K562 (cell line): ENCODE measurements around the gene ATP13A1. TPM values are rescaled to one million over a fixed set of nuclear protein-coding genes. Genes with fewer than 3 reads are reported as not detected.

Source experiments
- ATAC-seq: fragments of 200-7000 bp; cut with Tn5 transposase; 3 replicates; pipeline ENCODE4 v1.9.1; 2020; ENCODE audit warnings: moderate library complexity
- BruUV-seq: library from RNA; stranded (reverse); fragments of 400-500 nt; replicated peaks from 2 replicates; lab custom pipeline; 2021; lab: Mats Ljungman, UMichigan
- CTCF ChIA-PET: fragments of 300-600 bp; formaldehyde crosslinking; extraction: SDS; loops from one replicate; lab custom pipeline; 2021; ENCODE audit warnings: low intra/inter-chr PET ratio; lab: Yijun Ruan, JAX
- POLR2A ChIA-PET: fragments of 300-600, 350-650 bp; sonication (Branson Sonifier 250); formaldehyde crosslinking; extraction: SDS; loops from one replicate; lab custom pipeline; 2021; ENCODE audit warnings: antibody characterized with exemption, inconsistent platforms; lab: Yijun Ruan, JAX
- DNase-seq, 4 experiments: peaks; one replicate each; pipeline versions ENCODE4 v3.0.0 to v3.0.0-alpha.2; 2011 to 2018; ENCODE audit warnings: low spot score in 3 of 4, mixed read lengths in 3 of 4; ENCODE audit errors: extremely low read depth in 1 of 4
- FAIRE-seq: peaks from 2 replicates; lab custom pipeline; 2011; peaks lifted over from hg19 to GRCh38; lab: Jason Lieb, UNC
- H2AFZ ChIP-seq: 2 replicates; pipeline ENCODE4 v1.6.0; 2011; ENCODE audit warnings: low read depth, low read length, control low read depth, inconsistent platforms
- H3K27ac ChIP-seq: fragments of 200-600 bp; 3 replicates; pipeline ENCODE4 v1.8.0; 2011; ENCODE audit warnings: low read depth, mild to moderate bottlenecking, control low read depth, inconsistent platforms, low read length, moderate library complexity, mixed read lengths; ENCODE audit errors: extremely low read depth
- H3K27me3 ChIP-seq, 2 experiments: fragments of 300-600 bp in 1 of 2; 2 replicates in 1 of 2; 3 replicates in 1 of 2; pipeline versions ENCODE4 v1.6.0 to v1.8.0; 2011; ENCODE audit warnings: inconsistent platforms in 2 of 2, low read length in 2 of 2, mild to moderate bottlenecking in 1 of 2, mixed read lengths in 1 of 2, moderate library complexity in 1 of 2; ENCODE audit not compliant: control insufficient read depth in 2 of 2, insufficient read depth in 2 of 2
- H3K36me3 ChIP-seq: fragments of 300-600 bp; 3 replicates; pipeline ENCODE4 v1.8.0; 2011; ENCODE audit warnings: mild to moderate bottlenecking, low read length, inconsistent platforms; ENCODE audit not compliant: control insufficient read depth, insufficient read depth
- H3K4me1 ChIP-seq, 2 experiments: fragments of 200-600 bp in 1 of 2; replicated peaks in 1 of 2; 2 replicates in 1 of 2; 3 replicates in 1 of 2; pipeline versions ENCODE4 v1.5.1 to v1.8.0; 2011; ENCODE audit warnings: inconsistent platforms in 2 of 2, low read length in 2 of 2, mild to moderate bottlenecking in 1 of 2, mixed read lengths in 1 of 2, moderate library complexity in 1 of 2; ENCODE audit not compliant: control insufficient read depth in 2 of 2, insufficient read depth in 2 of 2
- H3K4me2 ChIP-seq: 2 replicates; pipeline ENCODE4 v1.6.1; 2011; ENCODE audit warnings: low read length, control low read depth, inconsistent platforms, mixed read lengths; ENCODE audit not compliant: insufficient read depth
- H3K4me3 ChIP-seq: fragments of 200-600 bp; sonication (generic), shearing (Covaris generic); 2 replicates; pipeline ENCODE4 v1.5.1; 2016; ENCODE audit warnings: control low read depth, inconsistent platforms
- H3K79me2 ChIP-seq: fragments of 200-600 bp; 3 replicates; pipeline ENCODE4 v1.8.0; 2011; ENCODE audit warnings: low read length, inconsistent platforms; ENCODE audit not compliant: control insufficient read depth, insufficient read depth
- H3K9ac ChIP-seq, 2 experiments: 2 replicates each; pipeline versions ENCODE4 v1.6.0 to v1.6.1; 2011; ENCODE audit warnings: low read depth in 2 of 2, low read length in 2 of 2, control low read depth in 1 of 2, inconsistent platforms in 1 of 2, mild to moderate bottlenecking in 1 of 2, mixed read lengths in 1 of 2; ENCODE audit not compliant: insufficient read depth in 1 of 2
- H3K9me1 ChIP-seq: one replicate; pipeline ENCODE4 v1.6.0; 2011; ENCODE audit warnings: inconsistent platforms, mild to moderate bottlenecking, low read length, moderate library complexity; ENCODE audit not compliant: control insufficient read depth, insufficient read depth
- H3K9me3 ChIP-seq: replicated peaks from 2 replicates; pipeline ENCODE4 v1.5.1; 2011; ENCODE audit warnings: low read depth, low read length, inconsistent platforms; ENCODE audit not compliant: control insufficient read depth, insufficient read depth
- H4K20me1 ChIP-seq: replicated peaks from 2 replicates; pipeline ENCODE4 v1.6.1; 2011; ENCODE audit warnings: low read length, inconsistent platforms, mixed read lengths; ENCODE audit not compliant: control insufficient read depth, insufficient read depth
- DPF2 ChIP-seq: fragments of 450-650 bp; IDR thresholded peaks from 2 replicates; pipeline ENCODE4 v1.6.1; 2016
- EZH2 ChIP-seq: IDR thresholded peaks from 2 replicates; pipeline ENCODE4 v1.6.1; 2012; ENCODE audit warnings: low read depth, mild to moderate bottlenecking, inconsistent platforms, low read length, borderline replicate concordance
- KDM1A ChIP-seq, 2 experiments: fragments of 450-650 bp; IDR thresholded peaks; 2 replicates each; pipeline ENCODE4 v1.6.1; 2016; ENCODE audit warnings: mild to moderate bottlenecking in 2 of 2
- KLF10 ChIP-seq: fragments of 250-450 bp; sonication (Bioruptor Pico); IDR thresholded peaks from 2 replicates; pipeline ENCODE4 v1.6.1; 2021; ENCODE audit warnings: matching md5 sums
- MTA2 ChIP-seq: fragments of 450-650 bp; IDR thresholded peaks from 2 replicates; pipeline ENCODE4 v1.6.1; 2016; ENCODE audit warnings: low read depth
- NR2C2 ChIP-seq, 2 experiments: fragments of 200-800 bp in 1 of 2; sonication (Bioruptor generic) in 1 of 2; sonication (generic) in 1 of 2; formaldehyde crosslinking in 1 of 2; IDR thresholded peaks; 2 replicates each; pipeline versions ENCODE4 v1.6.1 to v1.8.0; 2016 to 2022; ENCODE audit warnings: mild to moderate bottlenecking in 1 of 2, missing compliant biosample characterization in 1 of 2, missing genetic modification characterization in 1 of 2, missing genetic modification reagents in 1 of 2
- RBM22 ChIP-seq: fragments of 200-400 bp; formaldehyde crosslinking; IDR thresholded peaks from 2 replicates; pipeline ENCODE4 v1.6.1; 2018; ENCODE audit warnings: low read length, low read depth; ENCODE audit not compliant: poor library complexity, severe bottlenecking
- SOX6 ChIP-seq: fragments of 450-650 bp; IDR thresholded peaks from 2 replicates; pipeline ENCODE4 v1.6.1; 2014; ENCODE audit warnings: mild to moderate bottlenecking
- SPI1 ChIP-seq: IDR thresholded peaks from 2 replicates; pipeline ENCODE4 v1.6.1; 2011; ENCODE audit warnings: low read depth, low read length, control low read depth, borderline replicate concordance
- STAG1 ChIP-seq: sonication (generic); formaldehyde crosslinking; IDR thresholded peaks from 2 replicates; pipeline ENCODE4 v1.5.0; 2020; ENCODE audit warnings: missing genetic modification reagents, borderline replicate concordance
- ZBTB5 ChIP-seq: fragments of 450-650 bp; IDR thresholded peaks from 2 replicates; pipeline ENCODE4 v1.6.1; 2017; ENCODE audit warnings: antibody characterized with exemption
- ZNF24 ChIP-seq: fragments of 450-650 bp; IDR thresholded peaks from 2 replicates; pipeline ENCODE4 v1.6.1; 2016
- ZNF583 ChIP-seq: fragments of 250-450 bp; sonication (Bioruptor Pico); IDR thresholded peaks from 2 replicates; pipeline ENCODE4 v1.4.0; 2020
- WGBS: fragments of 100-300 bp; shearing (Covaris generic); methylation state at CpG from one replicate; pipeline ENCODE4 v1.1.6; 2016; ENCODE audit warnings: low coverage, mixed read lengths; ENCODE audit not compliant: insufficient coverage; ENCODE audit errors: missing lambda C conversion rate; 5-methylcytosine and 5-hydroxymethylcytosine counted together
- in situ Hi-C: fragments of 300-500 bp; cut with MboI; formaldehyde crosslinking; loops from 4 replicates; pipeline ENCODE4 v1.15.0; 2018; ENCODE audit warnings: inconsistent platforms, mixed read lengths
- intact Hi-C: fragments of 100-400 bp; cut with micrococcal nuclease; formaldehyde crosslinking; loops from 2 replicates; pipeline ENCODE4 v1.14.2; 2022
- polyA plus RNA-seq, 8 experiments: library from polyadenylated mRNA; depleted of rRNA in 4 of 8; stranded (reverse) in 5 of 8; unstranded in 3 of 8; fragments of >200 nt; fragmentation: Nextera tagmentation in 2 of 8; fragmentation: Illumina TruSeq in 1 of 8; extraction: Ambion mirVana in 2 of 8; extraction: Trizol in 1 of 8; gene quantifications; 2 replicates each; pipeline versions ENCODE4 v1.2.1 to v1.2.3, GENCODE V29; 2011 to 2014; ENCODE audit warnings: inconsistent platforms in 1 of 8, missing spikeins in 1 of 8
- total RNA-seq, 7 experiments: library from RNA; depleted of rRNA in 6 of 7; stranded (reverse); fragments of >200 nt in 6 of 7; fragmentation: Illumina TruSeq in 2 of 7; extraction: Trizol in 2 of 7; gene quantifications; 2 replicates each; pipeline versions ENCODE4 v1.2.1 to v1.2.3, GENCODE V29; 2011 to 2021; ENCODE audit warnings: low replicate concordance in 1 of 7

ATP13A1 gene
- total and polyA plus RNA-seq, 9 of the 15 experiments (the other 6 are each of a cell fraction or from before 2014, with no cell fraction given): 0.90 to 83.8 (median 23.1) TPM

- DNase-seq: peak in 1 of 4 experiments; percentile 1
- H3K36me3 ChIP-seq: peaks cover 88% of the 10 kb centered on the region
- H3K4me3 ChIP-seq: no peak overlapping the region
- no peaks in the 10 kb centered on the region for H3K27me3 ChIP-seq
- peak overlapping the region in 1 of 2 experiments; percentile 17; a peak in 1 of 4 replicates for H3K9ac ChIP-seq
- no peak overlapping the region for H2AFZ ChIP-seq
- no peak for FAIRE-seq
- no TSS peak for BruUV-seq
- no peak for ATAC-seq
- peaks cover 22% of the 10 kb centered on the region for H3K79me2 ChIP-seq
- ChIA-PET POLR2A (interaction anchor here (0.6 to 1.0 kb wide), 3 partner anchors 11 to 128 kb away, joined by 3 read pairs; no protein-coding TSS in a partner anchor), CTCF (no interaction called here)
- no peaks in the 10 kb centered on the region for H3K9me1 ChIP-seq
- WGBS: 88% methylated on average over 10 of the region's 10 CpGs
- H3K27ac ChIP-seq: no peak overlapping the region
- no peak for TF ChIP-seq RBM22
- no peak for TF ChIP-seq ZNF583
- no peak for TF ChIP-seq SOX6
- TF ChIP-seq NR2C2 (CRISPR knock-in tag; IDR thresholded peaks at IDR 0.05): no peak
- no peak for TF ChIP-seq NR2C2 (tag; IDR thresholded peaks at IDR 0.05)
- no peak for TF ChIP-seq KDM1A (IDR thresholded peaks at IDR 0.05)
- TF ChIP-seq MTA2: no peak
- TF ChIP-seq ZBTB5: no peak
- TF ChIP-seq KLF10: no peak
- no peak for TF ChIP-seq DPF2
- TF ChIP-seq STAG1 (CRISPR knock-in tag): no peak
- TF ChIP-seq ZNF24: no peak
- no peak for TF ChIP-seq EZH2
- TF ChIP-seq SPI1: no peak
- TF ChIP-seq, all 486 proteins: peak for 0
- Histone ChIP-seq H3K4me1 (peaks cover 7 to 21% of the 10 kb centered on the region in 2 experiments; a peak in 4 of 5 replicates), H3K4me2 (no peak overlapping the region), H3K9me3 (no peaks in the 10 kb centered on the region), H4K20me1 (peaks cover 3% of the 10 kb centered on the region; the same call in 1 of the 2 replicates)
- in situ Hi-C loops: no loop called here
- intact Hi-C loops: no loop called here
Measured at GRCh38 chr19:19657397-19657783, 6.1 kb downstream of the ATP13A1 start.
